ENCODE measurements around the gene RASGEF1B.

The RASGEF1B gene

GRCh38 chr4:81505726-81506125 lies 34.0 kb upstream of the RASGEF1B start:
- no peak overlapping the region for H3K4me3 ChIP-seq (ENCODE audit: low read depth, low read length)
- TF ChIP-seq CTCF (IDR thresholded peaks at IDR 0.05; ENCODE audit: low read depth, low read length), result no peak

- no peak overlapping the region for H3K4me3 ChIP-seq (ENCODE audit: low read depth, low read length)
- no peak for TF ChIP-seq CTCF (IDR thresholded peaks at IDR 0.05; ENCODE audit: low read depth, low read length)
Observed at GRCh38 chr4:81505004-81505598, 33.4 kb upstream of the RASGEF1B start.

- no peak for TF ChIP-seq CTCF (IDR thresholded peaks at IDR 0.05; ENCODE audit: low read depth, low read length)
- no peak overlapping the region for H3K4me3 ChIP-seq (ENCODE audit: low read depth, low read length)
Observed at GRCh38 chr4:81504112-81505003, 32.7 kb upstream of the RASGEF1B start.

GRCh38 chr4:81503586-81503985 lies 31.9 kb upstream of the RASGEF1B start:
- no peak for TF ChIP-seq CTCF (IDR thresholded peaks at IDR 0.05; ENCODE audit: low read depth, low read length)

GRCh38 chr4:81502564-81502963 lies 30.9 kb upstream of the RASGEF1B start:
- TF ChIP-seq CTCF (IDR thresholded peaks at IDR 0.05; ENCODE audit: low read depth, low read length), result no peak
- no peak overlapping the region for H3K4me3 ChIP-seq (ENCODE audit: low read depth, low read length)

More at GRCh38 chr4:81503586-81503985, 31.9 kb upstream of the RASGEF1B start:
- H3K4me3 ChIP-seq (ENCODE audit: low read depth, low read length), result no peak overlapping the region

GRCh38 chr4:81499840-81500239 lies 28.1 kb upstream of the RASGEF1B start:
- no peak overlapping the region for H3K4me3 ChIP-seq (ENCODE audit: low read depth, low read length)
- TF ChIP-seq CTCF (IDR thresholded peaks at IDR 0.05; ENCODE audit: low read depth, low read length), result no peak

GRCh38 chr4:81498551-81499099 lies 26.9 kb upstream of the RASGEF1B start:
- H3K4me3 ChIP-seq (ENCODE audit: low read depth, low read length), result no peak overlapping the region
- TF ChIP-seq CTCF (IDR thresholded peaks at IDR 0.05; ENCODE audit: low read depth, low read length), result no peak
